ACC112 (cell line): ENCODE measurements around the gene LLGL1.
A peak's percentile ranks its signal among the peaks of the same experiment; 100 is the strongest.

Experiments
- H2AFZ ChIP-seq: fragments of 200-600 bp; sonication (generic); one replicate; pipeline ENCODE4 v1.6.0; 2017; ENCODE audit warnings: antibody characterized with exemption, low read length; ENCODE audit not compliant: unreplicated experiment
- H3K27ac ChIP-seq: fragments of 200-600 bp; sonication (generic); 2 replicates; pipeline ENCODE4 v1.5.1; 2014; ENCODE audit warnings: low read depth, mild to moderate bottlenecking, antibody characterized with exemption, low read length, moderate library complexity
- H3K27me3 ChIP-seq: fragments of 200-600 bp; sonication (generic); 2 replicates; pipeline ENCODE4 v1.6.1; 2014; ENCODE audit warnings: mild to moderate bottlenecking, antibody characterized with exemption, low read length, moderate library complexity, mixed read lengths; ENCODE audit not compliant: insufficient read depth
- H3K36me3 ChIP-seq: fragments of 200-600 bp; sonication (generic); 2 replicates; pipeline ENCODE4 v1.6.1; 2016; ENCODE audit warnings: mild to moderate bottlenecking, antibody characterized with exemption, low read length, moderate library complexity, mixed read lengths; ENCODE audit not compliant: insufficient read depth
- H3K4me1 ChIP-seq: fragments of 200-600 bp; sonication (generic); one replicate; pipeline ENCODE4 v1.6.1; 2016; ENCODE audit warnings: low read length, mixed read lengths; ENCODE audit not compliant: insufficient read depth, unreplicated experiment, control insufficient read depth
- H3K4me3 ChIP-seq: fragments of 200-600 bp; sonication (generic); 2 replicates; pipeline ENCODE4 v1.5.1; 2014; ENCODE audit warnings: mild to moderate bottlenecking, low read depth, low read length
- H3K79me2 ChIP-seq: fragments of 200-600 bp; sonication (generic); one replicate; pipeline ENCODE4 v1.6.0; 2016; ENCODE audit warnings: low read length; ENCODE audit not compliant: control insufficient read depth, unreplicated experiment, insufficient read depth

The LLGL1 gene

DNA sequence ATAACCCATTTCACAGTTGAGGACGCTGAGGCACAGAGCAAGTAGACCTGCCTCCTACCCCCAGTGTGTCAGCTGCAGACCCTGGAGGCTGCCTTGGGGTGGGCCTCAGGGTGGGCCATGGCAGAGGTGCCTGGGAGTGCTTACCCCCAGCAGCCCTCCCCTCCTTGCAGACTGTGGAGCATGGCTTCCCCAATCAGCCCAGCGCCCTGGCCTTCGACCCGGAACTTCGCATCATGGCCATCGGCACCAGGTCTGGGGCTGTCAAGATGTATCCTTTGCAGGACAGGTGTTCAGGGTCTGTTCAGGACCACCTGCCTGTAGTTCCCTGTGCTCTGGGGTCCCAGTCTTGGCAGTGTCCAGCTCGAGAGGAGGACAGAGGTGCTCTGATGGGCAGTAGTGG is 4.3 kb downstream of the LLGL1 start:
- peaks cover 10% of the 10 kb centered on the region for H3K4me1 ChIP-seq
- H3K27ac ChIP-seq: no peak overlapping the region
- no peak overlapping the region for H3K4me3 ChIP-seq
- H3K27me3 ChIP-seq: no peaks in the 10 kb centered on the region
- H3K36me3 ChIP-seq: no peaks in the 10 kb centered on the region
- peaks cover 42% of the 10 kb centered on the region for H3K79me2 ChIP-seq
- H2AFZ ChIP-seq: no peak overlapping the region

- Histone ChIP-seq H3K4me1 (peaks cover 14% of the 10 kb centered on the region), H3K79me2 (peaks cover 42% of the 10 kb centered on the region), H2AFZ (no peak overlapping the region), H3K36me3 (no peaks in the 10 kb centered on the region), H3K27me3 (no peaks in the 10 kb centered on the region), H3K4me3 (no peak overlapping the region), H3K27ac (no peak overlapping the region)
These were observed 5.1 kb downstream of the LLGL1 start for GRCh38 chr17:18230288-18231141.

GRCh38 chr17:18231164-18231563 is 5.7 kb downstream of the LLGL1 start:
- Histone ChIP-seq H3K36me3 (no peaks in the 10 kb centered on the region), H3K4me1 (peaks cover 21% of the 10 kb centered on the region), H3K4me3 (no peak overlapping the region), H3K79me2 (peaks cover 38% of the 10 kb centered on the region), H3K27ac (no peak overlapping the region), H2AFZ (no peak overlapping the region), H3K27me3 (no peaks in the 10 kb centered on the region)

- Histone ChIP-seq H3K36me3 (no peaks in the 10 kb centered on the region), H3K79me2 (peaks cover 11% of the 10 kb centered on the region), H3K4me1 (peaks cover 16% of the 10 kb centered on the region), H2AFZ (no peak overlapping the region), H3K27ac (no peak overlapping the region), H3K27me3 (no peaks in the 10 kb centered on the region), H3K4me3 (no peak overlapping the region)
These were observed 8.5 kb downstream of the LLGL1 start for GRCh38 chr17:18233803-18234518.

GRCh38 chr17:18234853-18235380 is 9.5 kb downstream of the LLGL1 start:
- H3K4me1 ChIP-seq: peaks cover 16% of the 10 kb centered on the region
- no peaks in the 10 kb centered on the region for H3K27me3 ChIP-seq
- peaks cover 3% of the 10 kb centered on the region for H3K79me2 ChIP-seq
- H3K36me3 ChIP-seq: no peaks in the 10 kb centered on the region
- no peak overlapping the region for H3K4me3 ChIP-seq
- peak overlapping the region; percentile 60; the same call in 1 of the 2 replicates for H3K27ac ChIP-seq
- no peak overlapping the region for H2AFZ ChIP-seq

DNA sequence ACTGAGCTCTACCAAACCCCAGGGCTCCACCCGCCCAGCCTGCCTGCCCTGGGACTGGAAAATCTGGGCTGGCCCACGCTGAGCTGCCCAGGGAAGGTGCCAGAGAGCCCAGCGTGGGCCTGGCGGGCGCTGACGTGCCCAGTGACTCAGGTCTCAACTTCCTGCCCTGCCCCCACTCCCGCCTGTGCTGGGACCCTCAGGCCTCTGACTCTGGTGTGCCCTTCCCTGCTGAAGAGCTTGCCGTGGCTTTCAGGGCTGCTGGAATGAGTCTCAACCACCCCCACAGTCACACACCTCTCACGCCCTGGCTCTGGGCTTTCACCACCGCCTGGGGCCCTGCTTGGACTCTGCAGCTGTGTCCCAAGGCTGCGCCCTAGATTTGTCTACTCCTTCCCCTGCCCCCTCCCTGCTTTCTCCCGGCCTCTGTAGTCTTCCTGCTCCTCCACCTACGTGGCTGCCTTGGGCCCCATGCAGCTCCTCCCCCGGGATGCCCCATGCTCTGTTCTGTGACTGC is 10.4 kb downstream of the LLGL1 start:
- Histone ChIP-seq H3K79me2 (no peaks in the 10 kb centered on the region), H3K36me3 (no peaks in the 10 kb centered on the region), H3K27me3 (no peaks in the 10 kb centered on the region), H3K4me1 (peaks cover 16% of the 10 kb centered on the region), H3K27ac (peak overlapping the region; percentile 60), H3K4me3 (no peak overlapping the region), H2AFZ (no peak overlapping the region)

DNA sequence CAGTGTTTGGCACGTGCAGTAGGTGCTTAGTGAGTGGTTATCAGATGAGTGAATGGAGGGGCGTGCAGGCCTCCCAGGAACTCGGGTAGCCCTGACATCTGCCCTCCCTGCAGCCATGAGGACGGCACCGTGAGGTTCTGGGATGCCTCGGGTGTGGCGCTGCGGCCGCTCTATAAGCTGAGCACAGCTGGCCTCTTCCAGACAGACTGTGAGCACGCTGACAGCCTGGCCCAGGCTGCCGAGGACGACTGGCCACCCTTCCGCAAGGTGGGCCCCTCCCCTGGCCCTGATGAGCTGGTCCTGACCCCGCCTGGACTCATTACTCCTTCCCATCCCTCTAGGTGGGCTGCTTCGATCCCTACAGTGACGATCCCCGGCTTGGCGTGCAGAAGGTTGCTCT is 11.1 kb downstream of the LLGL1 start:
- no peak overlapping the region for H2AFZ ChIP-seq
- no peaks in the 10 kb centered on the region for H3K27me3 ChIP-seq
- H3K36me3 ChIP-seq: no peaks in the 10 kb centered on the region
- H3K4me3 ChIP-seq: no peak overlapping the region
- H3K79me2 ChIP-seq: no peaks in the 10 kb centered on the region
- H3K27ac ChIP-seq: peak overlapping the region; percentile 60
- H3K4me1 ChIP-seq: peaks cover 16% of the 10 kb centered on the region

DNA sequence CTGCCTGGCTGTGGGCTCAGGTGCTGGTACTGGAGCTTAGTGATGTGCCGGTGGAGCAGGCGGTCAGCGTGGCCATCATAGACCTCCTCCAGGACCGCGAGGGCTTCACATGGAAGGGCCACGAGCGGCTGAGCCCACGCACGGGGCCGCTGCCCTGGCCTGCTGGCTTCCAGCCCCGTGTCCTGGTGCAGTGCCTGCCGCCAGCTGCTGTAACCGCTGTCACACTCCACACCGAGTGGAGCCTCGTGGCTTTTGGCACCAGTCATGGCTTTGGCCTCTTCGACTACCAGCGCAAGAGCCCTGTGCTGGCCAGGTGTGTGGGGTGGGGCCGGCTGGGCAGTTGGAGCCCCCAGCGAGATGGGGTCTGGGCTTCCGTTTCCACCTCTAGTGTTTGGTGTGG is 12.0 kb downstream of the LLGL1 start:
- H3K4me1 ChIP-seq: peaks cover 16% of the 10 kb centered on the region
- H3K36me3 ChIP-seq: no peaks in the 10 kb centered on the region
- no peaks in the 10 kb centered on the region for H3K27me3 ChIP-seq
- no peaks in the 10 kb centered on the region for H3K79me2 ChIP-seq
- no peak overlapping the region for H3K4me3 ChIP-seq
- H3K27ac ChIP-seq: no peak overlapping the region
- no peak overlapping the region for H2AFZ ChIP-seq

- H3K36me3 ChIP-seq: no peaks in the 10 kb centered on the region
- no peak overlapping the region for H2AFZ ChIP-seq
- no peaks in the 10 kb centered on the region for H3K79me2 ChIP-seq
- no peak overlapping the region for H3K27ac ChIP-seq
- peaks cover 16% of the 10 kb centered on the region for H3K4me1 ChIP-seq
- H3K27me3 ChIP-seq: no peaks in the 10 kb centered on the region
- no peak overlapping the region for H3K4me3 ChIP-seq
These were observed 12.9 kb downstream of the LLGL1 start for GRCh38 chr17:18238299-18238698.

GRCh38 chr17:18240449-18240848 is 15.0 kb downstream of the LLGL1 start:
- 0 out of 2 replicates have a peak, but pooled peaks cover under 1% of the 10 kb centered on the region for H3K36me3 ChIP-seq

More at GRCh38 chr17:18240449-18240848, 15.0 kb downstream of the LLGL1 start:
- H3K27me3 ChIP-seq: no peaks in the 10 kb centered on the region
- H3K27ac ChIP-seq: no peak overlapping the region
- H3K4me3 ChIP-seq: no peak overlapping the region
- H3K79me2 ChIP-seq: no peaks in the 10 kb centered on the region
- H3K4me1 ChIP-seq: peaks cover 10% of the 10 kb centered on the region
- H2AFZ ChIP-seq: no peak overlapping the region
